ENCODE data around the gene TMEM11.
A peak's percentile ranks its signal among the peaks of the same experiment; 100 is the strongest.
"Not testable (repeated sequence)": the region's sequence is repeated elsewhere in the genome, so short reads cannot be mapped to it uniquely, and the experiment has no call there.

TMEM11 gene

DNA sequence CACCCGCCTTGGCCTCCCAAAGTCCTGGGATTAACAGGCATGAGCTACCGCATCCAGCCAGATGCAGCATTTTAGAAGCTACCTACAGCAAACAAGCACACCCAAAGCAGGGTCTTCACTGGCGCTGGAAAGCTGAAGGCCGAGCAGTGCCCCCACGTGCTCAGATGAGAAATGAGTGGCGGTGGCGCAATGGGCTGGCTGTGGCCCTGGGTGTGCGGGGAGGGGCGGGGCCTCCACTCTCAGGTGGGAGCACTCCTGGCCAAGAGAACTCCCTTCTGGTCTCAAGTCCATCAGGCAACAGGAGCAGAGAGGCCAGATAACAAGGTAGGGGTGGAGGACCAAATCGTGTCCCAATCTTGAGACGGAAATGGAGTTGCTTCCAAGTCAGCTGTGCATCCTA lies 12.1 kb downstream of the TMEM11 start:
- peaks cover 15% of the 10 kb centered on the region for H3K36me3 ChIP-seq (ENCODE audit: control insufficient read depth, low read depth, low read length)

DNA sequence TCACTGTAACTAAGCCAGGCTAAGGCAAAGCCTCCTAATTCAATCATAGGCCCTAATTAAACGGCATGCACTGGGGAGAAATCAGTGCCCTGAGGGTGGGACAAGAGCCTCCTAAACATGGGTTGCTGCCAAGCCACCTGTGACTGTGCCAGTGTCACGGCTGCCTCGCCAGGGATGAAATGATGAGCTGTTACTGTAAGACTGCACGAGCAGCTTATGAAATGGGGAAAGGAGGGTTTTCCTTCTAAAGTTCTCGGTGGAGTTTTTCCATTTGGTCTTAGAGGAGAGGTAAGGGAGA lies 12.7 kb downstream of the TMEM11 start:
- Histone ChIP-seq H3K9me3 (ENCODE audit: control insufficient read depth, low read depth, low read length) (no peaks in the 10 kb centered on the region), H3K27ac (ENCODE audit: low read length) (no peak overlapping the region), H3K4me1 (ENCODE audit: control insufficient read depth, low read depth, low read length) (peaks cover 22% of the 10 kb centered on the region), H3K9ac (ENCODE audit: low read length) (no peak overlapping the region), H3K4me3 (ENCODE audit: low read length) (no peak overlapping the region), H3K27me3 (ENCODE audit: control insufficient read depth, insufficient read depth, low read length) (no peaks in the 10 kb centered on the region), H3K36me3 (ENCODE audit: control insufficient read depth, low read depth, low read length) (peaks cover 15% of the 10 kb centered on the region)

More for the DNA sequence above, 12.1 kb downstream of the TMEM11 start:
- Histone ChIP-seq H3K4me1 (ENCODE audit: control insufficient read depth, low read depth, low read length) (peaks cover 22% of the 10 kb centered on the region), H3K27me3 (ENCODE audit: control insufficient read depth, insufficient read depth, low read length) (no peaks in the 10 kb centered on the region), H3K4me3 (ENCODE audit: low read length) (no peak overlapping the region), H3K9me3 (ENCODE audit: control insufficient read depth, low read depth, low read length) (no peaks in the 10 kb centered on the region), H3K9ac (ENCODE audit: low read length) (no peak overlapping the region), H3K27ac (ENCODE audit: low read length) (no peak overlapping the region)

DNA sequence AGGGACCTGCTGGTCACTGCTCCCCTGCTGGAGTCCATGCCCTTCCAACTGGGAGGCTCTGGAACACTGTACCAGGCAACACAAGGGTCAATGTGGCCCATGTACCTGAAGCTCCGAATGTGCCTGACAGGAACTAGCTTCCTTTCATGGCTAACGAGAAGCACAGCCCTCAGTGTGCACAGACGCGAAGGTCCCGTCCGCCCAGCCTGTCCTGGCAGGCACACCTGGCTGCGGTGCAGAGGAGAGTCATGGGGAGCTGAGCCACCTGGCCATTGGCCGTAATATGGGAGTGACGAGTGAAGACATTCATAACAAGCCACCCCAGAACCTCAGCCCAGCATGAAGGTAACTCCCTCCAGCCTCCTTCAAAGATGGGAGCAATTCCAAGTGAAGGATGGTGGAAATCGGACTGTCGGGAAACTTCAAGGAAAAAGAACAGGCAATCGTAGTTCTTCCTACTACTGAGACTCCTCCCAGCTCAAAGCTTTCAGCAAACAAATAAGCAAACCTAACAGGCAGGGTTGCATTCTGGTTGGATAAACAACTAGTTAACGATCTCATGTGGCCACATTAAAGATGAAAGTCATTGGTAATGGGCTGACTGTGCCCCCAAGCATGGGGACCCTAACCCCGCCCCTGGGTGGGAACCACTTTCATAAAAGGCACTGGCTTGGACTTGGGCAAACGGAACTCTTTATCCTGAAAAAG lies 13.2 kb downstream of the TMEM11 start:
- H3K4me1 ChIP-seq (ENCODE audit: control insufficient read depth, low read depth, low read length) = peaks cover 22% of the 10 kb centered on the region
- H3K9me3 ChIP-seq (ENCODE audit: control insufficient read depth, low read depth, low read length) = no peaks in the 10 kb centered on the region
- no peak overlapping the region for H3K4me3 ChIP-seq (ENCODE audit: low read length)
- no peaks in the 10 kb centered on the region for H3K27me3 ChIP-seq (ENCODE audit: control insufficient read depth, insufficient read depth, low read length)
- no peak overlapping the region for H3K9ac ChIP-seq (ENCODE audit: low read length)
- no peak overlapping the region for H3K27ac ChIP-seq (ENCODE audit: low read length)
- peaks cover 15% of the 10 kb centered on the region for H3K36me3 ChIP-seq (ENCODE audit: control insufficient read depth, low read depth, low read length)

DNA sequence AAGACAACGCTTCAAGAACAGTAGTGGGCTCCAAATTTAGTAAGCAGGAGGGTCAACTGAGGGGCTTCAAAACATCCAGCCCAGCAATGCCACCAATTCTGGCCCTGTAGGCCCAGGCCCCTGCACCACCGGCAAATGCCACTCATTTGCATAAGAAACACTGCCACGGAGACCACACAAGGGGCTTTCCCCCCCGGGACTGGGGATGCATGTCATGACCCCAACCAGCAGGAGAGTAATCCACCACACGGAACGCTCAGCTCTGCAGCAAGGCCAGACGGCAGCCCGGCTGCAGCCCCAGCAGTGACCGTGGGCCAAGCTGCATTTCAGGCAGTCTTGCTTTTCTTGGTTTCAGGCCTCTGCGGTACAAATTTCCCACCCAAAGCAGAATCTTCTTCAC lies 14.1 kb downstream of the TMEM11 start:
- H3K27ac ChIP-seq (ENCODE audit: low read length) = no peak overlapping the region
- H3K9ac ChIP-seq (ENCODE audit: low read length) = no peak overlapping the region
- peaks cover 15% of the 10 kb centered on the region for H3K36me3 ChIP-seq (ENCODE audit: control insufficient read depth, low read depth, low read length)
- no peaks in the 10 kb centered on the region for H3K27me3 ChIP-seq (ENCODE audit: control insufficient read depth, insufficient read depth, low read length)
- H3K4me1 ChIP-seq (ENCODE audit: control insufficient read depth, low read depth, low read length) = peaks cover 22% of the 10 kb centered on the region
- H3K4me3 ChIP-seq (ENCODE audit: low read length) = no peak overlapping the region
- H3K9me3 ChIP-seq (ENCODE audit: control insufficient read depth, low read depth, low read length) = no peaks in the 10 kb centered on the region

DNA sequence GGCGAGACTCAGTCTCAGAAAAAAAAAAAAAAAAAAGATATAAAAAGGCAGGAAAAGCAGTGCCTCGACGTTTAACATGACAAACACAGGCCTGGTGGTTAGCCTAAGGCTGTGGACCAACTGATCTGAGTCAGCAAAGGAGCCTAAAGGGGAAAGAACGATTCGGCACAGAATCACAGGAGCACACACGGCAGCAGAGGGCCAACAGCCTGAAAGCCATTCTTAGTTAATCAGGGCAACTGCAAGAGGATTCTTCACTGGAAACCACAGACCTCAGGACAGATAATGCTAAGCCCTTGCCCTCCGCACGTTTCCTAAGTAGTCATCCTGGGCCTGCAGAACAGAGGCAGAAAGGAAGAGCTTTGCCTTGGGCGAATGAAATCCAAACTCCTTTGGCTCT lies 14.7 kb downstream of the TMEM11 start:
- H3K4me3 ChIP-seq (ENCODE audit: low read length) = no peak overlapping the region
- peaks cover 15% of the 10 kb centered on the region for H3K36me3 ChIP-seq (ENCODE audit: control insufficient read depth, low read depth, low read length)
- no peak overlapping the region for H3K27ac ChIP-seq (ENCODE audit: low read length)
- peak overlapping the region; percentile 33 for H3K9ac ChIP-seq (ENCODE audit: low read length)
- no peaks in the 10 kb centered on the region for H3K9me3 ChIP-seq (ENCODE audit: control insufficient read depth, low read depth, low read length)
- H3K27me3 ChIP-seq (ENCODE audit: control insufficient read depth, insufficient read depth, low read length) = no peaks in the 10 kb centered on the region
- H3K4me1 ChIP-seq (ENCODE audit: control insufficient read depth, low read depth, low read length) = peaks cover 22% of the 10 kb centered on the region

DNA sequence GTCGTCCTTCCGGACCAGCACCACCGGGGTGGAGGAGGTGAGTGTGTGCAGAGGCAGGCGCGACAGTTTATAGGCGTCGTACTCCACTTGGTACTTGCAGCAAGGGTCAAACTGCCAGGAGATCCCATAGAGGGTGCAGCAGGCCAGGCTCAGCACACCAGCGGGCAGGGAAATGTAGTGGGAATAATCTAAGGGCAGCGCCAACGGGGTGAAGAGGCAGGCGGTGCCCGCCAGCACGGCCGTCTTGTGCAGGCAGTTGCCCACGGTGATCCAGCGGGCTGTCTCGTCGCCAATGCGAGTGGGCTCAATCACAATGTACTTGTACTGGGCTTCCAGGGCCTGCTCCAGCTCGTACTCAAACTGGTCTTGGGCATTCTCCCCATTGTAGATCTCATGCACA lies 15.6 kb downstream of the TMEM11 start:
- H3K9me3 ChIP-seq (ENCODE audit: control insufficient read depth, low read depth, low read length) = no peaks in the 10 kb centered on the region
- peaks cover 15% of the 10 kb centered on the region for H3K36me3 ChIP-seq (ENCODE audit: control insufficient read depth, low read depth, low read length)
- H3K9ac ChIP-seq (ENCODE audit: low read length) = no peak overlapping the region
- no peak overlapping the region for H3K27ac ChIP-seq (ENCODE audit: low read length)
- peaks cover 22% of the 10 kb centered on the region for H3K4me1 ChIP-seq (ENCODE audit: control insufficient read depth, low read depth, low read length)
- H3K27me3 ChIP-seq (ENCODE audit: control insufficient read depth, insufficient read depth, low read length) = no peaks in the 10 kb centered on the region
- no peak overlapping the region for H3K4me3 ChIP-seq (ENCODE audit: low read length)

DNA sequence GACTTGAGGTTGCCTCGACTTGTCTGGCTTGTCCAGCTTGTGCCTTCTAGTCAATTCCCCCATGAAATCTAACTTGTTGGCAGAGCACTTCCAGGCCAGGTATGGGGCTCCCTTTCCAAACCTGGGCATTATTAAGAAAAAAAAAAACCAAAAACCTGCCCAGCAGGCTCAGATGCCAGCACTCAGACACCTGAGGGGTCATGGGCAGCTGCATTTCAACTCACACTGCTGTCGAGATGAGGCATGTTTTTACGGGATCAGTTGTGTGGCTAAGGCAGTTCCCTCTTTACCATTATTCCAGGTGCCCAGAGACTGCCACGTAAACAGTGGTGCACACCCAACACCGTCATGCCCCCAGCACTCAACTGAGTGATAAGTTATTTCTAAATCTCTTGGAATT lies 17.8 kb downstream of the TMEM11 start:
- H3K4me1 ChIP-seq (ENCODE audit: control insufficient read depth, low read depth, low read length) = peaks cover 25% of the 10 kb centered on the region
- no peak overlapping the region for H3K27ac ChIP-seq (ENCODE audit: low read length)
- no peaks in the 10 kb centered on the region for H3K9me3 ChIP-seq (ENCODE audit: control insufficient read depth, low read depth, low read length)
- H3K36me3 ChIP-seq (ENCODE audit: control insufficient read depth, low read depth, low read length) = peaks cover 15% of the 10 kb centered on the region
- H3K27me3 ChIP-seq (ENCODE audit: control insufficient read depth, insufficient read depth, low read length) = no peaks in the 10 kb centered on the region
- no peak overlapping the region for H3K9ac ChIP-seq (ENCODE audit: low read length)
- no peak overlapping the region for H3K4me3 ChIP-seq (ENCODE audit: low read length)

DNA sequence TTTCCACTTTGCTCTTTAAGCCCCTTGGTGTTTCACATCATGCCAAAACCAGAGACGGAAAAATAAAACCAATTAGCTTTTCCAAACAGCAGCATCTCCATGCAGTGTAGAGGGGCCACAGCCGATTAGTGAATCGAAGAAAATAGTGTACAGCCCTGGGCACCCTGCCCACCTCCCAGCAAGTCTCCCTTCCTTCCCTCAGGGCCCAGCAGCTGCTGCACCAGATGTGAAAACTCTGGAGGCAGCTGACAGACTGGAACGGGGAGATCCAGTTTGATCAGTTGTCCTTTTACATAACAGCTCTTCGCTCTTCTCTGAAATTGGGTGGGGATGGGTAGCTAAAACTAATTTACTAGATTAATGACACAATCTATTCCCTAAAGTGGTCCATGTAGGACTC lies 19.3 kb downstream of the TMEM11 start:
- no peak overlapping the region for H3K9ac ChIP-seq (ENCODE audit: low read length)
- H3K27ac ChIP-seq (ENCODE audit: low read length) = no peak overlapping the region
- H3K27me3 ChIP-seq (ENCODE audit: control insufficient read depth, insufficient read depth, low read length) = no peaks in the 10 kb centered on the region
- H3K4me3 ChIP-seq (ENCODE audit: low read length) = no peak overlapping the region
- no peaks in the 10 kb centered on the region for H3K9me3 ChIP-seq (ENCODE audit: control insufficient read depth, low read depth, low read length)
- peaks cover 15% of the 10 kb centered on the region for H3K36me3 ChIP-seq (ENCODE audit: control insufficient read depth, low read depth, low read length)
- peaks cover 10% of the 10 kb centered on the region for H3K4me1 ChIP-seq (ENCODE audit: control insufficient read depth, low read depth, low read length)

DNA sequence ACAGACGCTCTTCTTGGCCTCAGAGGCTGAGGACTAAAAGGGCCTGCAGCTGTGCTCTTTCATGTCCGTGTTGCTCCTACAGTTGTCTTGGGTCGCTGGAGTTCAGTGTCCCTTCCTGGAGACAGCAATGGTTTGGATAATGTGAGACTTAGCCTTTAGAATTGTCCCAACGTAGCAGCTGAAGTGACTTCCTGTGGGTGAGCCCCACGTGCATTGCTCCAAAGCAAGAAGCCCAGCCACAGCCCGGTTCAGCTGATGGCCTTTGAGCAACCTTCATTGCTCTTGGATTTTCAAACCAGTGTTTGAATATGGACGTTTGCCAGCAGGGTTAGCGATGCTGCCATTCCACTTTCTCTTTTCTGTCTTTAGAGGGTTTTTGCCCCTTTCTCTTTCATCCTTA lies 19.7 kb downstream of the TMEM11 start:
- Histone ChIP-seq H3K4me1 (ENCODE audit: control insufficient read depth, low read depth, low read length) (peaks cover 6% of the 10 kb centered on the region), H3K4me3 (ENCODE audit: low read length) (no peak overlapping the region), H3K9ac (ENCODE audit: low read length) (no peak overlapping the region), H3K36me3 (ENCODE audit: control insufficient read depth, low read depth, low read length) (peaks cover 15% of the 10 kb centered on the region), H3K9me3 (ENCODE audit: control insufficient read depth, low read depth, low read length) (no peaks in the 10 kb centered on the region), H3K27ac (ENCODE audit: low read length) (no peak overlapping the region), H3K27me3 (ENCODE audit: control insufficient read depth, insufficient read depth, low read length) (no peaks in the 10 kb centered on the region)

DNA sequence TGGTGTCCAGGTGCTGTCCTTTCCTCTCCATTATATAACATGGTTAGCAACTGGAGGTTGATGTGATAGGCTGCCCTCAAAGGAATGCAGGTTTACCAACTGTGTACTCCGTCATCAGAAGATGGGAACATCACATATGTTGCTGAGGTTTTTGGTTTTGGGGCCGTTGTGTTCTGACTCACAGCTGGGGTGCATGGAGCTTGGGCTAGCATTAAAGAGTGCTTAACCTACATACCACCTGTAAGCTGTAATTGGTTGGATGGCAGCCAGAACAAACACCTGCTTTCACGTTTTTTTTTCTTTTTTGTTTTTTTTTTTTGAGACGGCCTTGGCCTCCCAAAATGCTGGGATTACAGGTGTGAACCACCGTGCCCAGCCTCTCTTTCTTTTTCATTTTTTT lies 20.9 kb downstream of the TMEM11 start:
- no peak overlapping the region for H3K9ac ChIP-seq (ENCODE audit: low read length)
- H3K9me3 ChIP-seq (ENCODE audit: control insufficient read depth, low read depth, low read length) = no peaks in the 10 kb centered on the region
- peaks cover 4% of the 10 kb centered on the region for H3K4me1 ChIP-seq (ENCODE audit: control insufficient read depth, low read depth, low read length)
- H3K4me3 ChIP-seq (ENCODE audit: low read length) = no peak overlapping the region
- H3K36me3 ChIP-seq (ENCODE audit: control insufficient read depth, low read depth, low read length) = peaks cover 11% of the 10 kb centered on the region
- H3K27ac ChIP-seq (ENCODE audit: low read length) = no peak overlapping the region
- H3K27me3 ChIP-seq (ENCODE audit: control insufficient read depth, insufficient read depth, low read length) = no peaks in the 10 kb centered on the region

DNA sequence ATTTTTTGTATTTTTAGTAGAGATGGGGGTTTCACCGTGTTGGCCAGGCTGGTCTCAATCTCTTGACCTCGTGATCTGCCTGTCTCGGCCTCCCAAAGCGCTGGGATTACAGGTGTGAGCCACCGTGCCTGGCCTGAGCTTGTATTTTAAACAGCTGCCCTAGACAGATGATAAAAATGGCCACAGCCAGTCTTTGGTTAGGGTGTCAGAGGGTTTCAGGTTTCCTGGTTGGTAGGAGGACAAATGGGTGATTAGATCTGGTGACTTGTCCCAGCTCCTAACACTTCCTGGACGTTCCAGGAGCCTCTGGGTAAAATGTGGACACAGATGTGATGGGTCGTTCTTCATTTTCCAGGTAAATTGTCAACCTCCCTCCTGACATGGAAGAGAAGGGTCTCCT lies 21.5 kb downstream of the TMEM11 start:
- H3K9ac ChIP-seq (ENCODE audit: low read length); H3K36me3 ChIP-seq (ENCODE audit: control insufficient read depth, low read depth, low read length); H3K4me3 ChIP-seq (ENCODE audit: low read length); H3K27ac ChIP-seq (ENCODE audit: low read length); H3K27me3 ChIP-seq (ENCODE audit: control insufficient read depth, insufficient read depth, low read length); H3K4me1 ChIP-seq (ENCODE audit: control insufficient read depth, low read depth, low read length); H3K9me3 ChIP-seq (ENCODE audit: control insufficient read depth, low read depth, low read length): not testable (repeated sequence)

DNA sequence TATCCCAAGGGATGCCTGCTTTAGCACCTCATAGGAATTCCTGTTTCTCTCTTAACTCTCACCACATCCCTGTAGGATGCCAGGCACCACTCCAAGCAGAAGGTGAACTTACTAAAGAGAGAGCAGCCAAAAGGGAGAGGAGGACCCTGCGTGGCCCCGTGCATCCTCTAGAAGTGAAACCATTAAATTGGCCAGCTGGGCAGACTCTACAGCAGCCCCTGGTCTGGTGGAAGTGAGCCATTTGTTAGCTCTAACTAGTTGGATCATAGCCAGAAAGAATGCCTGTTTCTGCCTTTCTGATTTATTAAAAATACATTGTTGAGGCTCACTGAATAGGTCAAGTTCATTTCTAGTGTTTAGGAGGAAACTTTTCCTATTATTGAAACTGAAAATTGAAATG lies 22.3 kb downstream of the TMEM11 start:
- no peaks in the 10 kb centered on the region for H3K9me3 ChIP-seq (ENCODE audit: control insufficient read depth, low read depth, low read length)
- no peak overlapping the region for H3K27ac ChIP-seq (ENCODE audit: low read length)
- no peak overlapping the region for H3K4me3 ChIP-seq (ENCODE audit: low read length)
- H3K27me3 ChIP-seq (ENCODE audit: control insufficient read depth, insufficient read depth, low read length) = no peaks in the 10 kb centered on the region
- no peak overlapping the region for H3K9ac ChIP-seq (ENCODE audit: low read length)
- no peaks in the 10 kb centered on the region for H3K36me3 ChIP-seq (ENCODE audit: control insufficient read depth, low read depth, low read length)
- peaks cover 4% of the 10 kb centered on the region for H3K4me1 ChIP-seq (ENCODE audit: control insufficient read depth, low read depth, low read length)

All from iPS-18a (cell line).